PC-9 (cell line): Measurements from ENCODE around the gene ANXA1.

Experiments used
- CTCF ChIP-seq: fragments of 200-600 bp; sonication (generic); conservative IDR thresholded peaks from 2 replicates; pipeline ENCODE4 v1.6.1; 2017; ENCODE audit warnings: mixed run types, antibody characterized with exemption, mild to moderate bottlenecking, moderate library complexity
- EZH2 ChIP-seq: fragments of 200-600 bp; sonication (generic); IDR thresholded peaks from 2 replicates; pipeline ENCODE4 v1.8.0; 2017; ENCODE audit warnings: antibody characterized with exemption, low read depth

GRCh38 chr9:73152543-73152844 lies 829 bp downstream of the ANXA1 start:
- no peak for TF ChIP-seq CTCF
- TF ChIP-seq EZH2: no peak
